Ecto neural progenitor cell (in vitro differentiated cells): ENCODE data around the gene PC.
"Not testable (repeated sequence)": the region's sequence is repeated elsewhere in the genome, so short reads cannot be mapped to it uniquely, and the experiment has no call there.

ENCODE experiments used
- DNase-seq: peaks from one replicate; pipeline ENCODE4 v3.0.0-alpha.2; 2018; ENCODE audit warnings: low spot score

Gene PC, protein sequence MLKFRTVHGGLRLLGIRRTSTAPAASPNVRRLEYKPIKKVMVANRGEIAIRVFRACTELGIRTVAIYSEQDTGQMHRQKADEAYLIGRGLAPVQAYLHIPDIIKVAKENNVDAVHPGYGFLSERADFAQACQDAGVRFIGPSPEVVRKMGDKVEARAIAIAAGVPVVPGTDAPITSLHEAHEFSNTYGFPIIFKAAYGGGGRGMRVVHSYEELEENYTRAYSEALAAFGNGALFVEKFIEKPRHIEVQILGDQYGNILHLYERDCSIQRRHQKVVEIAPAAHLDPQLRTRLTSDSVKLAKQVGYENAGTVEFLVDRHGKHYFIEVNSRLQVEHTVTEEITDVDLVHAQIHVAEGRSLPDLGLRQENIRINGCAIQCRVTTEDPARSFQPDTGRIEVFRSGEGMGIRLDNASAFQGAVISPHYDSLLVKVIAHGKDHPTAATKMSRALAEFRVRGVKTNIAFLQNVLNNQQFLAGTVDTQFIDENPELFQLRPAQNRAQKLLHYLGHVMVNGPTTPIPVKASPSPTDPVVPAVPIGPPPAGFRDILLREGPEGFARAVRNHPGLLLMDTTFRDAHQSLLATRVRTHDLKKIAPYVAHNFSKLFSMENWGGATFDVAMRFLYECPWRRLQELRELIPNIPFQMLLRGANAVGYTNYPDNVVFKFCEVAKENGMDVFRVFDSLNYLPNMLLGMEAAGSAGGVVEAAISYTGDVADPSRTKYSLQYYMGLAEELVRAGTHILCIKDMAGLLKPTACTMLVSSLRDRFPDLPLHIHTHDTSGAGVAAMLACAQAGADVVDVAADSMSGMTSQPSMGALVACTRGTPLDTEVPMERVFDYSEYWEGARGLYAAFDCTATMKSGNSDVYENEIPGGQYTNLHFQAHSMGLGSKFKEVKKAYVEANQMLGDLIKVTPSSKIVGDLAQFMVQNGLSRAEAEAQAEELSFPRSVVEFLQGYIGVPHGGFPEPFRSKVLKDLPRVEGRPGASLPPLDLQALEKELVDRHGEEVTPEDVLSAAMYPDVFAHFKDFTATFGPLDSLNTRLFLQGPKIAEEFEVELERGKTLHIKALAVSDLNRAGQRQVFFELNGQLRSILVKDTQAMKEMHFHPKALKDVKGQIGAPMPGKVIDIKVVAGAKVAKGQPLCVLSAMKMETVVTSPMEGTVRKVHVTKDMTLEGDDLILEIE

DNA sequence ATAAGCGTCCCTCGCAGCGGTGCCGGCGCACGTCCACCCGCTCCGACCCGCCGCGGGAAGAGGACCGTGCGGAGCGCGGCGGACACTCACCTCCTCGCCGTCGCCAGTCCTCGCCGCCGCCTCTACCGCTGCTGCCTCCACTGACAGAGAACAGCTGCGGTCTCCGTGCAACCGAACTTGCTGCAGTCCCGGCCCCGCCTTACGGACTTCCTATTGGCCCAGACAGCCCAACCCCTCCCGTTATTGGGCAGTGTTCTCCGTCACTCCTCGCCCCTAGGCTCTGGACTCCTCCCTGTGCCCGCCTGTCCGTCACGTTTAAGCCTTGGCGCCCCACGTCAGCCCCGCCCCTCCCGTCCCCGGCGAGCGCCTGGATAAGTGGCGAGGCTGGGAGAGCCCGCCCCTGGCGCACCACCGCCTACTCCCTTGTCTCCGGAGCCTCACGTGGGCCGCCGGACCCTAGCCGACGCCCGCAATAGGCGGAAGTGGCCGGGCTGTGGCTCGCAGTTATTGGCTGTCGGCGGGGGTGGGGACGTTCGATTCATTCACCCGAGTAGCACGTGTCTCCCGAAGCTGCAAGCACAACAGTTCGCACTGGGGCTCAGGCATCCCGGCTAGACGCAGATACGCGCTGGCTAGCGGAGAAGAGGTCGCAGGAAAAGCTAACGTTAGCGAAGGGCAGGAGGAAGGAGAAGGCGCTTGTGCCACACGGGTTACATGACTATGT lies at the start of gene PC:
Gene PC, minus strand, starts transcription at position 152 of the 724 bp plus-strand sequence. CDS start 86,224 bp downstream, outside the sequence.
- DNase-seq, result peak; percentile 100

DNA sequence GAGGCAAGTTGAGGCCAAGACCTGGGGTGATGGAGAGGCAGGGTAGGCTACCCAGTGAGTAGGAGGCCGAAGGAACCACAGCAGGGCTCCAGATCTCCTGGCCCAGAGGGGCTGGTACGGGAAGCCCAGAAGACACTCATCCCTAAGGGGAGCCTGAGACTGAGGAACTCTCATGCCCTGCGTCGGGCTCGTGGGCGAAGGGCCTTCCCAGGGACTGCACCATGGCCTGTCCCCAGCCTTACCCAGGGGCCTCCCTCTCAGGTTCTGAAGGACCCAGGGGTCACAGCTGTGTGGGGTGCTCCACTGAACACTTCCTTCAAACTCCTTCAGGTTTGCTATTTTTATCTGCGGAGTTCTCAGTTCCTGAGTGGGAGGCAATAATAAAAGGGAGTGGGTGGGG lies 48.9 kb upstream of the PC start:
- DNase-seq, result no peak

DNA sequence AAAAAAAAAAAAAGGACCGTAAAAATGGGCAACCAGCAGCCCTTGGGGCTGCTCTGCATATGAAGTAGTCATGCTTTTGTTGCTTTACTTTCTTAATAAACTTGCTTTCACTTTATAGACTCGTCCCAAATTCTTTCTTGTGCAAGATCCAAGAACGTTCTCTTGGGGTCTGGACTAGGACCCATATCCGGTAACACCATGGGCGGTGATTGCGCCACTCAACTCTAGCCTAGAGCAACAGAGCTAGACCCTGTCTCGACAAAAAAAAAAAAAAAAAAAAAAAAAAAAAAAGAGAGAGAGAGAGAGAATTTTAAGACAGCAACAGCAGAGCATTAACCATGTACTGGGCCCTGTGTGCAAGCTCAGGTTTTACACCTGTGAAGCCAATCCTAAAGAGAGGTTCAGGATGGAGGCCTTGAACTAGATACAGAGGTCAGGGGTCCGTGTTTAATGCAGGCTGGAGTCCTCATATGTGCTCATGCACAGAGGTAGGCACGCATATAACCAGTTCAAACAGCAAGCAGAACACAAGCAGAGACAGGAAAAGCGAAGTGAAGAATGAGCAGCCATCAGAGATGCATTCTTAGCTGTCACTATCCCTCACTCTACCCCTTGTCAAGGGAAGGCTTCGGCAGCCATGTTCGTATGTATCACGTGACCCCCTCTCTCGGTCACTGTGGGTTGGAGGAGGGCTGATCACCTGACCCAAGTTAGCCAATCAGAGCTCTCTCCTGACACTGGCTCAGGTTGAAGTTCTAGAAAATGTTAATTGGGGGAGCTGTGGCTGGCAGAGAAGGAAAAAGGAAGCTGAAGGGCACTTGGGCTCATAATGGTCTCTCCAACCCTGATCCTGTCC lies 48.1 kb upstream of the PC start:
- DNase-seq, result no peak

DNA sequence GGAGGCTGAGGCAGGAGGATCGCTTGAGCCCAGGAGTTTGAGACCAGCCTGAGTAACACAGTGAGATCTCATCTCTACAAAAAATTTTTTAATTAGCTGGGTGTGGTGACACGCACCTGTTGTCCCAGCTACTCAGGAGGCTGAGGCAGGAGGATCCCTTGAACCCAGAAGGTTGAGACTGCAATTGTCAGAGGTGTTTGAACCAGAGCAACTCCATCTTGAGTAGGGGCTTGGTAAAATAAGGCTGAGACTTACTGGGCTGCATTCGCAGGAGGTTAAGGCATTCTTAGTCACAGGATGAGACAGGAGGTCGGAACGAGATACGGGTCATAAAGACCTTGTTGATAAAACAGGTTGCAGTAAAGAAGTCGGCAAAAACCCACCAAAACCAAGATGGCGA lies 47.0 kb upstream of the PC start:
- DNase-seq, result not testable (repeated sequence)

DNA sequence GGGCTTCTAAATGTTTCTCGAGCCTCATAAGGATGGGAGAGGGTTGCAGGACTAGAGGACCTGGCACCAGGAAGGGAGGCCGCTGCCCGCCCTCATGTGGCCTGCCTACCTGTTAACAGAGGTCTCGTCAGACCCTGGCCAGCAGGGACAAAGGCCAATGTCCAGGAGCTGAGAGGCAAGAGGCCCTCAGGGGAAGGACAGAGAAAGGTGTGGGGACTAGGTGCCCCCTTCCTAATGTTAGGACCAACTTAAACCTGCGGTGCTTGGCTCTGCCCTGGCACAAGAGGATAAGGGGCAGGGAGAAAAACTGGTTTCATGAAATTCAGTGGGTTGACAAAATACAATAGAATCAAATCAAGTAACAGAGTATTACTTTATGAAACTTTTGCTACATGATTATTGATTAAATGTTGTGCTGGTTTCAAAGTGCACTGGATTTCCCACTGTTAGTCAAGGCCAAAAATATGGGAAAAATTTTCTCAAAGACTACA lies 44.8 kb upstream of the PC start:
- DNase-seq, result no peak

DNA sequence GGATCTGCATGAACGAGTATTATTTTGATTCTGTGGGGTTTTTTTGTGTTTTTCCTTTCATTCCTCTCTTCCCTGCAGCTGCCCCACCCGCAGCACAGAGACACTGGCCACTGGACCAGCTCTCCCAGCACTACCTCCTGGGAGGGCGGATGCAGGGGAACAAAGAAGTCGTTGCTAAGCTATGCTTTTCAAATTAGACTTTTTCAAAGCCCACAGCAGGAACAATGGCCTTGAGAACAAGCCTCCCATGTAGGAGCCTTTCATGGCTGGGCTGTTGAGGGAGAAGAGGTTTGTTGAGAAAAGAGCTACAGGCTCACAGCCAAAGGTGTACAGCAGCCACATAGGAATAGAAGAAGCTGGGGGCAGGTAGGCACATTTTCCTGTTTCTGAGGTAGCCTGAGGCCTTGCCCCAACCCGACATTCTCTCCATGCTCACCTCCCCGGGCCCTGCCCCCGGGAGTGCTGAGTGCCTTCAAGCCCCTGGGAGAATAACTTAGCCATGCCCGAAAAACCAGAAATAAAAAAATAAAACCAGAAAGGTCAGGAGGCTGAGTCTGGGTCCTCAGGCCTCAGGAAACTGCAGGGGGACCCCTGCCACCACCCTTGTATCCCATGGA lies 44.2 kb upstream of the PC start:
- peak; percentile 55 for DNase-seq

DNA sequence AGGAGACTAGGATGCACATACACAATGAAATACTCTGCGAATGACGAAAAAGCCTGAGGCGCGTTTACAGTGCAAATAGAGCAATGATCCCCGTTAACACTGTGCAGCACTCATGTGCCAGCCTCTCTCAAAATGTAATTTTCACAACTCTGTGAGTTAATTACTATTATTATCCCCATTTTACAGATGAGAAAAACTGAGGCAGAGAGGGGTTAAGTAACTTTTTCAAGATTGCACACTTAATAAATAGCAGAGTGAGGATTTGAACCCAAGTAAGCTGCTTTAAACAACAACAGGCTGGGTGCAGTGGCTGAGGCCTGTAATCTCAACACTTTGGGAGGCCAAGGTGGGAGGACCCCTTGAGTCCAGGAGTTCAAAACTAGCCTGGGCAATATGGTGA lies 43.1 kb upstream of the PC start:
- no peak for DNase-seq

DNA sequence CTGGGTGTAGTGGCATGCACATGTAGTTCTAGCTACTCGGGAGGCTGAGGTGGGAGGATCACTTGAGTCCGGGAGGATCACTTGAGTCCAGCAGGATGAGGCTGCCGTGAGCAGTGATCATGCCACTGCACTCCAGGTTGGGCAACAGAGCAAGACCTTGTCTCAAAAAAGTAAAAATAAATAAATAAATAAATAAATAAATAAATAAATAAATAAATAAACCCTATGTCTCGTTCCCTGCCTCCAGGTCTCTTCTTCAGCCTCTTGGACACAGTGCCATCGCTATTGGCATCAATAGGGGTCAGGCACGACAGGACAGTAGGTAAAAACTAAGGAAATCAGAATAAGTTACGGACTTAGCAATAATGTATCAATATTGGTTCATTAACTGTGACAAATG lies 41.4 kb upstream of the PC start:
- no peak for DNase-seq

DNA sequence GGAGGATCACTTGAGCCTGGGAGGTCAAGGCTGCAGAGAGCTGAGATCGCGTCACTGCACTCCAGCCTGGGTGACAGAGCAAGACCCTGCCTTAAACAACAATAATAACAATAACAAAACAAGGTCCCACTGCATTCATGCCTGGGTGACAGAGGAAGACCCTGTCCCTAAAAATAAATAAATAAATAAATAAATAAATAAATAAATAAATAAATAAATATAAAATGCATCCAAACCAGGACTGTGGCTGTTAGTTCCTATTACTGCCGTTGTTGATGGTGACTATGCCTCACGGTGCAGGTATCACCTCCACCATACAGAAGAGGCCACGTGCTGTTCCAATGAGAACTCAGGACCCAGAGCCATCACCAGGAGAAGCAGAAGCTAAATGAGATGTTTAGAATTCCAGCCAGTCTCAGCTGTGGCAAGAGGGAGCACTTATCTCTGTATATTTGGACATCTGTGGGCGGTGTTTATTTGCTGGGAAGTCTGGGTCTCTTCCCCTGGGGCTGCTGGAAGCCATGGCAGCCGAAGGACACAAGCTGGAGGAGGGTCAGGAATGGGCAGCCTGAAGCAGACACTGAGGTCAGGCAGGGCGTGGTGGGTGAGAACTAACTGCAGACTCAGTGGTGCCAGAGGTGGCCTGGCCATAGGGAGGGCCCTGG lies 38.6 kb upstream of the PC start:
- no peak for DNase-seq

DNA sequence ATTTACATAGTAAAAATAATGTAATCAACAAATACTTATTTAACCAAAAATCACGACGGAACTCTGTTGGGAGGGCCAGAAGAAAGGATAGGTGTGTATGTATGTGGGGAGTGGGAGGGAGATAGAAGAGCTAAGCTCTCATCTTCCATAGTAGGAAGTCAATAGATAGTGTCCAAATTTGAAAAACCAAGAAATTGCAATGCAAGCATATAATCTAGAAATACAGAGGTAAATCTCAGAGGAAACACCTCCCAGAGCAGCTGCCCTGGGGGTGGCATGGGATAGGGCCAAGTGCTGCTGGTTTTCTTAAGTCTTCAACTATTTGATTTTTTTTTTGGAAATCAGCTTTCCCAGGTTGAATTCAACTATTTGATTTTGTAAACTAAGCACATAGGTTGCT lies 33.9 kb upstream of the PC start:
- no peak for DNase-seq

DNA sequence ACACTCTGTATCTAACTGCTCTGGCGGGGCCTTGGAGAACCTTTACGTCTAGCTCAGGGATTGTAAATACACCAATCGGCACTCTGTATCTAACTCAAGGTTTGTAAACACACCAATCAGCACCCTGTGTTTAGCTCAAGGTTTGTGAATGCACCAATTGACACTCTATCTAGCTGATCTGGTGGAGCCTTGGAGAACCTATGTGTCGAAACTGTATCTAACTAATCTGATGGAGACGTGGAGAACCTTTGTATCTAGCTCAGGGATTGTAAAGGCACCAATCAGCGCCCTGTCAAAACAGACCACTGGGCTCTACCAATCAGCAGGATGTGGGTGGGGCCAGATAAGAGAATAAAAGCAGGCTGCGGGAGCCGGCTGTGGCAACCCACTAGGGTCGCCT lies 31.2 kb upstream of the PC start:
- DNase-seq, result not testable (repeated sequence)

DNA sequence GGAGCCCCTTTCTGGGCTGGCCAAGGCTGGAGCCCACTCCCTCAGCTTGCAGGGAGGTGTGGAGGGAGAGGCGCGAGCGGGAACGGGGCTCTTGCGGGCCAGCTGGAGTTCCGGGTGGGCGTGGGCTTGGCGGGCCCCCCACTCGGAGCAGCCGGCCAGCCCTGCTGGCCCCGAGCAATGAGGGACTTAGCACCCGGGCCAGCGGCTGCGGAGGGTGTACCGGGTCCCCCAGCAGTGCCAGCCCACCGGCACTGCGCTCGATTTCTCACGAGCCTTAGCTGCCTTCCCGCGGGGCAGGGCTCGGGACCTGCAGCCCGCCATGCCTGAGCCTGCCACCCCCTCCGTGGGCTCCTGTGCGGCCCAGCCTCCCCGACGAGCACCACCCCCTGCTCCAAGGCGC lies 30.6 kb upstream of the PC start:
- DNase-seq, result not testable (repeated sequence)

DNA sequence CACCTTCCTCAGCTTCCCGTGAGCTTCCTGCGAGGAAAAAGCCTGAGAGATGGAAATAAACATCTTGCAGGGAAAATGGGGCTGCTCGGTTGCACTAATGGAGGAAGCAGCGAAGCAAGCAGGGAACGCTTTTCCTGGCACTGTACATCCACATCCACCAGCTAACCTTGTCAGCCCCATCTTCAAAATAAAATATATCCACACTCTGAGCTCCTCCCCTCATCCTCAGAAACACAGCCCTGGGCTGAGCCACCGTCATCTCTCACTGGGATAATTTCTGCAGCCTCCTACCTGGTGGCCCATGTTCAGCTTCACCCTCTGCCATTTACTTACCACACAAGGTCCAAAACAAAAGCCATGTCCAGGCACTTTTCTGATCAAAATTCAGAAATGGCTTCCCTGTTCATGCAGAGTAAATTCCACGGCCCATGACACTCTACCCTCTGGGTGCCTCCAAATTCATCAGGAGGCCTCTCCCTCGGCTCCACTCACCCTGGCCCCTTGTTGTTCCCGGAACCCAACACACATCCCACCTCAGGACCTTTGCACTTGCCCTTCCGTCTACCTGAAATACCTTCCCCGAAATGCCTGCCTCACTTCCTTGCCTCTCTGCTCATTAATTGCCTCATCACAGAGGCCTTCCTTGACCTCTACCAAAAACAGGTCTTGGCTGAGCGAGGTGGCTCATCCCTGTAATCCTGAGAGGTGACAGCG lies 29.9 kb upstream of the PC start:
- DNase-seq, result no peak

DNA sequence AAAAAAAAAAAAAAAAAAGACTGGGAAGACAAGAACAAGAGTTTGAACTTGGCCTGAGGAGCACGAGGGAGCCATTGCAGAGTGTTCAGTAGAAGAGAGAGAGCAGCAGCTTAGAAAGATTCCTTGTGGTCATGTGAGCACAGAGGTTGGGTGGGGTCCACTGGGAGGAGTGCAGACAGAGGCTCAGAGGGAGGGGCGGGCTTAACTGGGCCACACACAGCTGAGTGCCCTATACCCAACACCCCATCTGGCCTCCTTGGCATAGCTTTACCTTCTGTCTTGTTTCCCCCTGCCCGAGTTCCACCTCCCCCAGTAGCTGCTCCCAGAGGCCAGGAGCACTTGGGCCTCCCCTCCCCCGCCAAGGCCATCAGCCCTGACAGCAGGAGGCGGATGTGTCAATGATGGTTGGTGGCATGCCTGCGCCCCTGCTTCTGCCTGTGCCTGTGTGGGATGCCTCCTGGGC lies 29.0 kb upstream of the PC start:
- no peak for DNase-seq

DNA sequence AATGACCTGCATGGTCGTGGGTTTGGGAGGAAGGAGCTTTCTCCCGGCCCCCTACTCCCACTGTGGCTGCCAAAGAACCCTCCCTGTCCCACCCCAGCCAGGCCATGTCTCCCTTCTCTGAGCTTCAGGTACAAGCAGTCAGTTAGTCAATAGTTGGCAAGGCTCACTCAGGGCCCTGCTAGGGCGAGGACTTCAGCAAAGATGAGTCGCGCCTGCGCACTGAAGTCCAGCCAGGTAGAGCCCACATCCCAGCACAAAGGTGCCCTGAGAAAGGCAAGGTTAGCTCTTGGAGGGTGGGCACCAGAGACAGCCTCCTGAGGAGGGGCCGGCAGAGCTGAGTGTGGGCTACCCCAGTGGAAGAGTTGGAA lies 28.0 kb upstream of the PC start:
- no peak for DNase-seq

DNA sequence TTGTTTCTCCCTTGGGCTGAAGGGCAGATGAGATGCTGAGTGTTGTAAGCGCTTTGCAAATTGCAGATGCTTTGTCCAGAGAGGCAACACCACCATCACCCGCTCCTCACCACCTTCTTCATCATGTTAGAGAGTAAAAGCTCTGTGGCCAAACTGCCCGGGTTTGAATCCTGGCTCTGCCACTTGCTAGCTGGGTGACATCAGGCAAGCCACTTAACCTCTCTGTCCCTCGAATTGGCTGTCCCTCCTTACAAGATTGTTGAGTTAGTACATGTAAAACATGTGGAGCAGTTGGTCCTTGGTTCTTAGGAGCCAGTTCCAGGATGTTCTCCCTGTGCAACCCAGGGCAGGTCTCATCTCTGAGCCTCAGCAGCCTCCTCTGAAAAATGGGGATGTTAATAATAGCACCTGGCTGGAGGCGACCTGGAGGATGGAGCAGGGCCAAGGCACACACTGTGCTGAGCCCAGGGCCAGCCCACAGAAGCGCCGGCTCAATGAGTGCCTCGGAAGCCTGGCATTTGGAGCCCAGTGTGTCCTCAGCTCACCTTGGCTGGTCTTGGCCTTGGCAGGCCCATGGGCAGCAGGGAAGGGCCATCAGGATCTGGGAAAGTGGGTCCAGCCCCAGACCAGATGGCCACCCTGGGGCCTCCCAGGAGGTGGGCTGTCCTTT lies 27.5 kb upstream of the PC start:
- DNase-seq, result no peak

DNA sequence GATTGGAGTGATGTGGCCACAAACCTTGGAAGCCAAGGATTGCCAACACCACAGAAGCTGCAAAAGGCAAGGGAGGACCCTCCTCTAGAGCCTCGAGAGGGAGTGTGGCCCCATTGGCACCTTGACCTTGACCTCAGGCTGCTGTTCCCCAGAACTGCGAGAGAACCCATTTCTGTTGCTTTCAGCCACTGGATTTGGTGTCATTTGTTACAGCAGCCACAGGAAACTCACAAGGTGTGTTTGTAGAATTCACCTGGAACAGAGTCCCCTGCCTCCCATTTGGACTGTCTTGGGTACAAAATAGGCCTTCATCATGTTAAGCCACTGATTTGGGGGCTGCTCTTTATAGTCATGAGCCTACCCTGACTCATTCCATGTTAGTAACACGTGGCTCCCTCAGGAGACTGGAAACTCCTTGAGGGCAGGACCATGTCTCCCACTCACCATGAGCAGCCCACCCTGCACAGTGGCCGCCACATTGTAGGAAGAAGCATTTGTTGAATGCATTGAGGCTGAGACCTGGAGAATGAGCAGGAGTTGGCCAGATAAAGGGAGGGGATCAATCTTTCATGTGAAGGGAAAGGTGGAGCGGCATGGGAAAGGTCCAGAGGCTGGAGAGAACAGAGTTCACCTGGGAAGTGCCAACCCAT lies 25.2 kb upstream of the PC start:
- no peak for DNase-seq

DNA sequence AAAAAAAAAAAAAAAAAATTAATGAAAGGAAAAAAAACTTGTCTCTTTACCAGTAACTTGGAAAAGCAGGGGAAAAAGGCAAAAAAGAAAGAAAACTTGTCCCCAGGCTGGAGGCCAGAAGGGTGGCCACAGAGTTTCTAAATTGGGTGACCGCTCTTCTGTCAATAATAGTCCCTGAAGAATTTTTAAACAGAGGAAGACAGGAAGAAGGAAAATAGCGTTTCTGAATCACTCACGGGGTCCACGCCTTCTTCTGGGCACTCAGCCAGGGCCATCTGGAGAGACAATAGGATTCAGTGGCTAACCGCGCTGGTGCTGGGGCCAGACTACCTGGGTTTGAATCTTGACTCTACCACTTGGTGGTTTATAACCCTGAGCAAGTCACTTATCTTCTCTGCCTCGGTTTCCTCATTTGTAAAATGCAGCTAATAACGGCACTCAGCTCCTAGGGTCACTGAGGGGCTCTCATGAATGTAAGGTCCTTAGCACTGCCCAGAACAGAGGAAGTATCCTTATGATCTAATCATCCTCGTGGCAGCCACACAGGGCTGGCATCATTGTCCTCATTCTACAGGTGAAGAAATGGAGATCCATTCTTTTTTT lies 23.9 kb upstream of the PC start:
- no peak for DNase-seq
